CD4-positive, CD25-positive, alpha-beta regulatory T cell (primary cell): Measurements from ENCODE around the gene CHTF18. TPM values are rescaled to one million over a fixed set of nuclear protein-coding genes. Genes with fewer than 3 reads are reported as not detected.
"Not testable (repeated sequence)": the region's sequence is repeated elsewhere in the genome, so short reads cannot be mapped to it uniquely, and the experiment has no call there.

Experiments used
- ATAC-seq, 2 donors: fragments of 150-1000 bp; cut with Tn5 transposase; one replicate each; pipeline ENCODE4 v1.10.0; 2021; ENCODE audit warnings: low read depth in 2 of 2, moderate number of reproducible peaks in 2 of 2, moderate library complexity in 1 of 2
- DNase-seq, 3 donors: peaks; one replicate each; pipeline versions ENCODE4 v3.0.0 to v3.0.0-alpha.2; 2012 to 2022; ENCODE audit warnings: mixed read lengths in 1 of 3
- H3K27ac ChIP-seq: one replicate; pipeline ENCODE4 v1.7.0; 2013; ENCODE audit warnings: mild to moderate bottlenecking, low read length; ENCODE audit not compliant: insufficient read depth, poor library complexity, severe bottlenecking
- H3K27me3 ChIP-seq: one replicate; pipeline ENCODE4 v1.7.0; 2013; ENCODE audit warnings: low read length; ENCODE audit not compliant: control insufficient read depth, insufficient read depth
- H3K36me3 ChIP-seq: one replicate; pipeline ENCODE4 v1.7.0; 2013; ENCODE audit warnings: mild to moderate bottlenecking, low read length, moderate library complexity; ENCODE audit not compliant: control insufficient read depth, insufficient read depth
- H3K4me1 ChIP-seq: 2 replicates; pipeline ENCODE4 v1.7.0; 2013; ENCODE audit warnings: mild to moderate bottlenecking, low read length; ENCODE audit not compliant: insufficient read depth, control insufficient read depth, poor library complexity, severe bottlenecking
- H3K4me3 ChIP-seq: one replicate; pipeline ENCODE4 v1.7.0; 2013; ENCODE audit warnings: low read depth, mild to moderate bottlenecking, low read length, moderate library complexity
- H3K9me3 ChIP-seq, 2 experiments: 1 replicate in 1 of 2; 2 replicates in 1 of 2; pipeline ENCODE4 v1.7.0; 2013; ENCODE audit warnings: low read length in 2 of 2, mild to moderate bottlenecking in 1 of 2, moderate library complexity in 1 of 2; ENCODE audit not compliant: control insufficient read depth in 2 of 2
- H3K27ac Mint-ChIP-seq, 3 donors: one replicate each; pipeline ENCODE4 v1.8.0; 2020 to 2022; ENCODE audit warnings: mild to moderate bottlenecking in 3 of 3, mixed read lengths in 3 of 3, moderate library complexity in 2 of 3
- H3K27me3 Mint-ChIP-seq: one replicate; pipeline ENCODE4 v1.8.0; 2022; ENCODE audit warnings: mild to moderate bottlenecking, mixed read lengths
- H3K36me3 Mint-ChIP-seq: one replicate; pipeline ENCODE4 v1.8.0; 2020; ENCODE audit warnings: mixed read lengths
- H3K4me1 Mint-ChIP-seq, 4 donors: one replicate each; pipeline ENCODE4 v1.8.0; 2020 to 2022; ENCODE audit warnings: mixed read lengths in 4 of 4, mild to moderate bottlenecking in 1 of 4
- H3K4me3 Mint-ChIP-seq, 4 donors: one replicate each; pipeline ENCODE4 v1.8.0; 2020 to 2022; ENCODE audit warnings: mild to moderate bottlenecking in 4 of 4, mixed read lengths in 4 of 4, moderate library complexity in 3 of 4
- H3K9me3 Mint-ChIP-seq, 7 donors: one replicate each; pipeline ENCODE4 v1.8.0; 2020 to 2022; ENCODE audit warnings: mixed read lengths in 7 of 7, mild to moderate bottlenecking in 3 of 7, moderate library complexity in 2 of 7
- polyA plus RNA-seq, 4 donors: library from polyadenylated mRNA; unstranded; fragments of 300-500 nt; fragmentation: Illumina TruSeq; gene quantifications; one replicate each; pipeline ENCODE4 v1.2.3, GENCODE V29; 2021
- total RNA-seq: library from RNA; stranded (reverse); gene quantifications from one replicate; pipeline ENCODE4 v1.2.3, GENCODE V29; 2022

The CHTF18 gene
- total and polyA plus RNA-seq, 5 donors from 2014 or later, result 1.1 to 28.8 (median 3.1) TPM

GRCh38 chr16:772959-773358, 15.5 kb upstream of the CHTF18 start:
- no peaks in the 10 kb centered on the region for H3K4me1 ChIP-seq
- no peaks in the 10 kb centered on the region for H3K36me3 ChIP-seq
- Mint-ChIP-seq H3K36me3 (no peaks in the 10 kb centered on the region), H3K4me1 (no peaks in the 10 kb centered on the region), H3K27me3 (no peaks in the 10 kb centered on the region), H3K9me3 (peaks cover 0 to 1% (median 0%) of the 10 kb centered on the region in 7 donors), H3K27ac (no peak overlapping the region), H3K4me3 (no peak overlapping the region)
- no peaks in the 10 kb centered on the region for H3K27me3 ChIP-seq
- H3K4me3 ChIP-seq, result no peak overlapping the region
- ATAC-seq (peak in 1 of 2 donors; percentile 11), DNase-seq (no peak)
- H3K9me3 ChIP-seq, result no peaks in the 10 kb centered on the region
- no peak overlapping the region for H3K27ac ChIP-seq

GRCh38 chr16:774086-775001, 14.1 kb upstream of the CHTF18 start:
- no peaks in the 10 kb centered on the region for H3K27me3 Mint-ChIP-seq
- ATAC-seq (no peak), DNase-seq (no peak)
- H3K27me3 ChIP-seq, result no peaks in the 10 kb centered on the region
- no peak overlapping the region for H3K4me3 ChIP-seq
- no peak overlapping the region for H3K27ac Mint-ChIP-seq
- no peaks in the 10 kb centered on the region for H3K36me3 ChIP-seq
- no peaks in the 10 kb centered on the region for H3K36me3 Mint-ChIP-seq
- H3K4me1 Mint-ChIP-seq, result no peaks in the 10 kb centered on the region
- H3K9me3 ChIP-seq, result no peaks in the 10 kb centered on the region
- H3K27ac ChIP-seq, result no peak overlapping the region
- H3K4me3 Mint-ChIP-seq, result no peak overlapping the region
- H3K4me1 ChIP-seq, result no peaks in the 10 kb centered on the region
- no peaks in the 10 kb centered on the region for H3K9me3 Mint-ChIP-seq

- no peaks in the 10 kb centered on the region for H3K9me3 Mint-ChIP-seq
- Histone ChIP-seq H3K27me3 (no peaks in the 10 kb centered on the region), H3K36me3 (no peaks in the 10 kb centered on the region), H3K4me1 (no peaks in the 10 kb centered on the region), H3K4me3 (no peak overlapping the region), H3K27ac (no peak overlapping the region), H3K9me3 (no peaks in the 10 kb centered on the region)
- no peak overlapping the region for H3K4me3 Mint-ChIP-seq
- no peak overlapping the region for H3K27ac Mint-ChIP-seq
- H3K36me3 Mint-ChIP-seq, result no peaks in the 10 kb centered on the region
- DNase-seq, result no peak
- H3K4me1 Mint-ChIP-seq, result no peaks in the 10 kb centered on the region
- H3K27me3 Mint-ChIP-seq, result no peaks in the 10 kb centered on the region
- no peak for ATAC-seq
These were observed 13.1 kb upstream of the CHTF18 start for GRCh38 chr16:775236-775796.

- not testable (repeated sequence) for H3K9me3 Mint-ChIP-seq, H3K4me3 Mint-ChIP-seq
These were observed 12.1 kb upstream of the CHTF18 start for GRCh38 chr16:776298-776697.

GRCh38 chr16:776824-777223, 11.6 kb upstream of the CHTF18 start:
- no peaks in the 10 kb centered on the region for H3K4me1 ChIP-seq
- Mint-ChIP-seq H3K4me3 (no peak overlapping the region), H3K4me1 (no peaks in the 10 kb centered on the region), H3K27me3 (no peaks in the 10 kb centered on the region), H3K36me3 (no peaks in the 10 kb centered on the region), H3K27ac (no peak overlapping the region), H3K9me3 (peaks cover 0 to 2% (median 0%) of the 10 kb centered on the region in 7 donors)
- no peak overlapping the region for H3K27ac ChIP-seq
- no peaks in the 10 kb centered on the region for H3K9me3 ChIP-seq
- H3K4me3 ChIP-seq, result no peak overlapping the region
- ATAC-seq (no peak), DNase-seq (no peak)
- no peaks in the 10 kb centered on the region for H3K36me3 ChIP-seq
- no peaks in the 10 kb centered on the region for H3K27me3 ChIP-seq

More at GRCh38 chr16:776298-776697, 12.1 kb upstream of the CHTF18 start:
- not testable (repeated sequence) for H3K4me3 ChIP-seq, DNase-seq, H3K27ac ChIP-seq, H3K27me3 Mint-ChIP-seq, H3K36me3 Mint-ChIP-seq, H3K4me1 Mint-ChIP-seq, H3K9me3 ChIP-seq, H3K27me3 ChIP-seq, H3K27ac Mint-ChIP-seq, ATAC-seq, H3K36me3 ChIP-seq, H3K4me1 ChIP-seq

- H3K36me3 Mint-ChIP-seq, result no peaks in the 10 kb centered on the region
- ATAC-seq (no peak), DNase-seq (no peak)
- Histone ChIP-seq H3K36me3 (no peaks in the 10 kb centered on the region), H3K27ac (no peak overlapping the region), H3K4me3 (no peak overlapping the region), H3K4me1 (no peaks in the 10 kb centered on the region), H3K27me3 (no peaks in the 10 kb centered on the region), H3K9me3 (no peaks in the 10 kb centered on the region)
- no peaks in the 10 kb centered on the region for H3K27me3 Mint-ChIP-seq
- H3K27ac Mint-ChIP-seq, result no peak overlapping the region
- H3K9me3 Mint-ChIP-seq, result peaks cover 0 to 2% (median 0%) of the 10 kb centered on the region in 7 donors
- H3K4me1 Mint-ChIP-seq, result no peaks in the 10 kb centered on the region
- no peak overlapping the region for H3K4me3 Mint-ChIP-seq
These were observed 10.6 kb upstream of the CHTF18 start for GRCh38 chr16:777826-778225.

GRCh38 chr16:778447-778846, 10.0 kb upstream of the CHTF18 start:
- Histone ChIP-seq H3K9me3 (no peaks in the 10 kb centered on the region), H3K4me3 (no peak overlapping the region), H3K27me3 (no peaks in the 10 kb centered on the region), H3K27ac (no peak overlapping the region), H3K36me3 (no peaks in the 10 kb centered on the region), H3K4me1 (no peaks in the 10 kb centered on the region)
- DNase-seq, result no peak
- Mint-ChIP-seq H3K4me3 (no peak overlapping the region), H3K4me1 (no peaks in the 10 kb centered on the region), H3K27me3 (no peaks in the 10 kb centered on the region), H3K27ac (no peak overlapping the region), H3K36me3 (no peaks in the 10 kb centered on the region), H3K9me3 (peaks cover 0 to 2% (median 0%) of the 10 kb centered on the region in 7 donors)
- ATAC-seq, result peak in 1 of 2 donors; percentile 13
